Measurements from ENCODE around the gene PNPLA5. TPM values are rescaled to one million over a fixed set of nuclear protein-coding genes. Genes with fewer than 3 reads are reported as not detected.

The PNPLA5 gene
- total and polyA plus RNA-seq, 2 of the 13 experiments (the other 11 are each of a cell fraction or from before 2014, with no cell fraction given), result not detected

- TF ChIP-seq ZSCAN5A (CRISPR knock-in tag; IDR thresholded peaks at IDR 0.05; ENCODE audit: borderline replicate concordance), result no peak
- TF ChIP-seq FOXP4 (CRISPR knock-in tag; IDR thresholded peaks at IDR 0.05), result peak; percentile 34; the same call in 1 of the 2 replicates
- TF ChIP-seq TGIF2 (CRISPR knock-in tag; IDR thresholded peaks at IDR 0.05), result peak; percentile 85; the same call in 1 of the 2 replicates
- TF ChIP-seq ZNF432 (CRISPR knock-in tag; IDR thresholded peaks at IDR 0.05; ENCODE audit: borderline replicate concordance), result no peak
- no peak for TF ChIP-seq NFYC (CRISPR knock-in tag; IDR thresholded peaks at IDR 0.05)
- no peak for TF ChIP-seq ZNF121 (CRISPR knock-in tag; IDR thresholded peaks at IDR 0.05)
- TF ChIP-seq SUZ12 (IDR thresholded peaks at IDR 0.05; ENCODE audit: low read depth, low read length), result no peak
- TF ChIP-seq BRD4 (CRISPR knock-in tag; IDR thresholded peaks at IDR 0.05), result no peak
- no peak for TF ChIP-seq ZNF569 (CRISPR knock-in tag; IDR thresholded peaks at IDR 0.05; ENCODE audit: borderline replicate concordance)
- TF ChIP-seq PPARG (CRISPR knock-in tag; conservative IDR thresholded peaks at IDR 0.05), result peak; percentile 40; the same call in 1 of the 2 replicates
- TF ChIP-seq MEIS2 (CRISPR knock-in tag; IDR thresholded peaks at IDR 0.05), result peak; percentile 79
- TF ChIP-seq ZC3H13 (CRISPR knock-in tag; IDR thresholded peaks at IDR 0.05), result no peak
- no peak for TF ChIP-seq ZNF317 (CRISPR knock-in tag; IDR thresholded peaks at IDR 0.05)
These were observed 23.8 kb downstream of the PNPLA5 start (continued) for GRCh38 chr22:43867839-43868635.

Measured in HepG2 (cell line).